Measurements from ENCODE around the gene MAMSTR. TPM values are rescaled to one million over a fixed set of nuclear protein-coding genes. Genes with fewer than 3 reads are reported as not detected.

Gene MAMSTR
- total RNA-seq, 1 experiment from 2014 or later: 2.4 TPM

GRCh38 chr19:48674921-48675824 is 44.4 kb downstream of the MAMSTR start:
- Histone ChIP-seq H3K4me3 (ENCODE audit: insufficient read depth, low read depth, low read length) (no peak overlapping the region), H3K27me3 (ENCODE audit: control insufficient read depth, insufficient read depth, low read length) (peaks cover 12% of the 10 kb centered on the region), H3K36me3 (replicated peaks; ENCODE audit: control insufficient read depth, insufficient read depth, low read length) (no peaks in the 10 kb centered on the region)
- DNase-seq: peak; percentile 97

- Histone ChIP-seq H3K36me3 (replicated peaks; ENCODE audit: control insufficient read depth, insufficient read depth, low read length) (no peaks in the 10 kb centered on the region), H3K27me3 (ENCODE audit: control insufficient read depth, insufficient read depth, low read length) (peaks cover 12% of the 10 kb centered on the region), H3K4me3 (ENCODE audit: insufficient read depth, low read depth, low read length) (no peak overlapping the region)
- peak; percentile 86 for DNase-seq
Measured at GRCh38 chr19:48674216-48674809, 45.2 kb downstream of the MAMSTR start.

- DNase-seq: peak; percentile 75
- no peaks in the 10 kb centered on the region for H3K36me3 ChIP-seq (replicated peaks; ENCODE audit: control insufficient read depth, insufficient read depth, low read length)
- H3K27me3 ChIP-seq (ENCODE audit: control insufficient read depth, insufficient read depth, low read length): peaks cover 12% of the 10 kb centered on the region
- peak overlapping the region; percentile 8; the same call in 1 of the 2 replicates for H3K4me3 ChIP-seq (ENCODE audit: insufficient read depth, low read depth, low read length)
Measured at GRCh38 chr19:48673436-48674100, 46.0 kb downstream of the MAMSTR start.

- DNase-seq: peak; percentile 78
- no peaks in the 10 kb centered on the region for H3K36me3 ChIP-seq (replicated peaks; ENCODE audit: control insufficient read depth, insufficient read depth, low read length)
- H3K4me3 ChIP-seq (ENCODE audit: insufficient read depth, low read depth, low read length): peak within 1 kb of the TSS; percentile 8; the same call in 1 of the 2 replicates
- peaks cover 12% of the 10 kb centered on the region for H3K27me3 ChIP-seq (ENCODE audit: control insufficient read depth, insufficient read depth, low read length)
Measured at GRCh38 chr19:48672994-48673393, 46.5 kb downstream of the MAMSTR start, which contains the start of gene NTN5. Gene NTN5, minus strand, starts transcription at chr19:48673017. Its CDS starts 2,031 bp downstream, at chr19:48670986.

- Histone ChIP-seq H3K4me3 (ENCODE audit: insufficient read depth, low read depth, low read length) (no peak overlapping the region), H3K27me3 (ENCODE audit: control insufficient read depth, insufficient read depth, low read length) (peaks cover 11% of the 10 kb centered on the region), H3K36me3 (replicated peaks; ENCODE audit: control insufficient read depth, insufficient read depth, low read length) (no peaks in the 10 kb centered on the region)
- DNase-seq: no peak
Measured at GRCh38 chr19:48671446-48671995, 48.0 kb downstream of the MAMSTR start.

GRCh38 chr19:48670699-48671445 is 48.7 kb downstream of the MAMSTR start:
- DNase-seq: peak; percentile 72
- Histone ChIP-seq H3K36me3 (replicated peaks; ENCODE audit: control insufficient read depth, insufficient read depth, low read length) (no peaks in the 10 kb centered on the region), H3K4me3 (ENCODE audit: insufficient read depth, low read depth, low read length) (no peak overlapping the region), H3K27me3 (ENCODE audit: control insufficient read depth, insufficient read depth, low read length) (peaks cover 10% of the 10 kb centered on the region)

- peak; percentile 41 for DNase-seq
- H3K4me3 ChIP-seq (ENCODE audit: insufficient read depth, low read depth, low read length): no peak overlapping the region
- H3K36me3 ChIP-seq (replicated peaks; ENCODE audit: control insufficient read depth, insufficient read depth, low read length): no peaks in the 10 kb centered on the region
- peaks cover 10% of the 10 kb centered on the region for H3K27me3 ChIP-seq (ENCODE audit: control insufficient read depth, insufficient read depth, low read length)
Measured at GRCh38 chr19:48669903-48670668, 49.4 kb downstream of the MAMSTR start.

GRCh38 chr19:48668761-48669160 is 50.8 kb downstream of the MAMSTR start:
- Histone ChIP-seq H3K4me3 (ENCODE audit: insufficient read depth, low read depth, low read length) (no peak overlapping the region), H3K27me3 (ENCODE audit: control insufficient read depth, insufficient read depth, low read length) (peaks cover under 1% of the 10 kb centered on the region), H3K36me3 (replicated peaks; ENCODE audit: control insufficient read depth, insufficient read depth, low read length) (no peaks in the 10 kb centered on the region)
- no peak for DNase-seq

GRCh38 chr19:48668332-48668731 is 51.2 kb downstream of the MAMSTR start:
- no peak for DNase-seq
- Histone ChIP-seq H3K27me3 (ENCODE audit: control insufficient read depth, insufficient read depth, low read length) (no peaks in the 10 kb centered on the region; the same call in 1 of the 2 replicates), H3K36me3 (replicated peaks; ENCODE audit: control insufficient read depth, insufficient read depth, low read length) (no peaks in the 10 kb centered on the region), H3K4me3 (ENCODE audit: insufficient read depth, low read depth, low read length) (no peak overlapping the region)

GRCh38 chr19:48665786-48666185 is 53.7 kb downstream of the MAMSTR start:
- H3K36me3 ChIP-seq (replicated peaks; ENCODE audit: control insufficient read depth, insufficient read depth, low read length): no peaks in the 10 kb centered on the region
- H3K4me3 ChIP-seq (ENCODE audit: insufficient read depth, low read depth, low read length): no peak overlapping the region
- no peak for DNase-seq

GRCh38 chr19:48664476-48664875 is 55.0 kb downstream of the MAMSTR start:
- Histone ChIP-seq H3K4me3 (ENCODE audit: insufficient read depth, low read depth, low read length) (no peak overlapping the region), H3K27me3 (ENCODE audit: control insufficient read depth, insufficient read depth, low read length) (no peaks in the 10 kb centered on the region), H3K36me3 (replicated peaks; ENCODE audit: control insufficient read depth, insufficient read depth, low read length) (no peaks in the 10 kb centered on the region)
- DNase-seq: peak; percentile 59

More at GRCh38 chr19:48665786-48666185, 53.7 kb downstream of the MAMSTR start:
- H3K27me3 ChIP-seq (ENCODE audit: control insufficient read depth, insufficient read depth, low read length): no peaks in the 10 kb centered on the region

- H3K36me3 ChIP-seq (replicated peaks; ENCODE audit: control insufficient read depth, insufficient read depth, low read length): no peaks in the 10 kb centered on the region
- peak; percentile 45 for DNase-seq
- H3K4me3 ChIP-seq (ENCODE audit: insufficient read depth, low read depth, low read length): no peak overlapping the region
- H3K27me3 ChIP-seq (ENCODE audit: control insufficient read depth, insufficient read depth, low read length): no peaks in the 10 kb centered on the region
Measured at GRCh38 chr19:48663667-48664066, 55.9 kb downstream of the MAMSTR start.
